Stomach smooth muscle (tissue), 2 donors: ENCODE results near the gene KL.

Experiments
- H3K27ac ChIP-seq: one replicate; pipeline ENCODE4 v1.7.0; 2013; ENCODE audit warnings: mild to moderate bottlenecking, low read length, inconsistent platforms
- H3K27me3 ChIP-seq, 2 donors: one replicate each; pipeline ENCODE4 v1.7.0; 2013; ENCODE audit warnings: low read length in 2 of 2; ENCODE audit not compliant: insufficient read depth in 2 of 2, control insufficient read depth in 1 of 2
- H3K36me3 ChIP-seq, 2 donors: one replicate each; pipeline ENCODE4 v1.7.0; 2013; ENCODE audit warnings: low read length in 2 of 2; ENCODE audit not compliant: control insufficient read depth in 2 of 2, insufficient read depth in 2 of 2
- H3K4me1 ChIP-seq: one replicate; pipeline ENCODE4 v1.7.0; 2013; ENCODE audit warnings: low read length; ENCODE audit not compliant: control insufficient read depth, insufficient read depth
- H3K4me3 ChIP-seq, 2 donors: one replicate each; pipeline ENCODE4 v1.7.0; 2013; ENCODE audit warnings: low read length in 2 of 2
- H3K9ac ChIP-seq, 2 donors: one replicate each; pipeline ENCODE4 v1.7.0; 2013; ENCODE audit warnings: low read length in 2 of 2, mild to moderate bottlenecking in 1 of 2
- H3K9me3 ChIP-seq, 2 donors: one replicate each; pipeline ENCODE4 v1.7.0; 2013; ENCODE audit warnings: low read length in 2 of 2; ENCODE audit not compliant: control insufficient read depth in 2 of 2
- donor health status: healthy.
- donor health status: Pancreatic carcinoma.

The KL gene

GRCh38 chr13:33099860-33100259 is 83.6 kb downstream of the KL start:
- Histone ChIP-seq H3K4me3 (no peak overlapping the region), H3K27ac (no peak overlapping the region), H3K27me3 (no peaks in the 10 kb centered on the region), H3K36me3 (peaks cover 8 to 15% of the 10 kb centered on the region in 2 donors), H3K4me1 (no peaks in the 10 kb centered on the region), H3K9me3 (no peaks in the 10 kb centered on the region), H3K9ac (no peak overlapping the region)

GRCh38 chr13:33100886-33101285 is 84.7 kb downstream of the KL start:
- Histone ChIP-seq H3K9ac (no peak overlapping the region), H3K4me1 (no peaks in the 10 kb centered on the region), H3K27ac (no peak overlapping the region)

GRCh38 chr13:33101835-33102234 is 85.6 kb downstream of the KL start:
- Histone ChIP-seq H3K27me3 (no peaks in the 10 kb centered on the region), H3K27ac (no peak overlapping the region), H3K9me3 (no peaks in the 10 kb centered on the region), H3K36me3 (peaks cover 24 to 25% of the 10 kb centered on the region in 2 donors), H3K9ac (no peak overlapping the region), H3K4me3 (no peak overlapping the region), H3K4me1 (peaks cover 5% of the 10 kb centered on the region)

More at GRCh38 chr13:33100886-33101285, 84.7 kb downstream of the KL start:
- Histone ChIP-seq H3K36me3 (peaks cover 18 to 22% of the 10 kb centered on the region in 2 donors), H3K4me3 (no peak overlapping the region), H3K27me3 (no peaks in the 10 kb centered on the region), H3K9me3 (no peaks in the 10 kb centered on the region)

DNA sequence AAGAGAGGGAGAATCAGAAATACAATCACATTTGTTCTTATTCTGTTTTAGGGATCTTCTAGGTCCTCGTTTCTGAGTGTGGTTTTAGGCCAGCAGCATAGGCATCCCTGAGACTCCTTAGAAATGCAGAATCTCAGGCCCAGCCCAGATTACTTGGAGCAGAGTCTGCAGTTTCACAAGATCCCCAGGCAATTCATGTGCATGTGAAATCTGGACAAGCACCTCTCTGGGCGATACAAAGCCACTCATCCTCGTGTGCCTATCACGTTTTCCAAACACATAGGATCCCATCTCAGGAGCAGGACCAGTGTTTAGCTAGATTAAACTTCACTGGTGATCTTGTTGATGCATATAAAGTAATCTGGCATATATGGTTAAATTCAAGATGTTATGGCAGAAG is 87.2 kb downstream of the KL start:
- Histone ChIP-seq H3K4me3 (no peak overlapping the region), H3K27me3 (no peaks in the 10 kb centered on the region), H3K4me1 (peaks cover 20% of the 10 kb centered on the region), H3K9ac (no peak overlapping the region), H3K9me3 (no peaks in the 10 kb centered on the region), H3K36me3 (peaks cover 25% of the 10 kb centered on the region in 2 donors), H3K27ac (no peak overlapping the region)

DNA sequence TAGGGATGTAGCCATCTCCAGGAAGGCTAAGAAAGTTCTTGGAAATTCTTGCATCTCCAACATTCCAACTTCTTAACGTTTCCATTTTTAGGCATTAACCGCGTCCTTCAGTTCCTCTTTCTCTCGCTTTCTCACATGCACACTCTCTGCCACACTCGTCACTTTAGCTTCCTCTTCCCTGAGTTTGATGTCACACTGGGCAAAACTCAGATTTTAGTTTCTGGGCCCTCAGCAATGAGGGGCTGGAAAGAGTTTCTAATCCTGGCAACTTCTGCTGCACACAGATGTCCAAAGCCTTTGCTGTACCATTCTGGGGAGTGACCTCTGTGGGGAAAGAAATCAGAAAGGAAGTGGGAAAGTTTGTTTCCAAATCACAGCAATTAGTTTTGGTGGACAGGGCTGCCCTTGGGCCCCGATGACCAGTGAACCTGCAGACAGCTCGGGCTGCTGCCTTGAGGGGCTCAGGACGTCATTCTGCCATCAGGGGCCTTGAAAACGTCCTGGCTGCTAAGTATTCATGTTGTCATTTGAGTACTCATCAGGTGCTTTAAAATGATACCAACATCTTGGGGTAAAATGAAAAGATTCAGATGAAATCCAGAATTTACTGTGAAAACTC is 89.3 kb downstream of the KL start:
- Histone ChIP-seq H3K9me3 (no peaks in the 10 kb centered on the region), H3K27me3 (no peaks in the 10 kb centered on the region), H3K27ac (peak overlapping the region; percentile 78), H3K4me3 (no peak overlapping the region), H3K36me3 (peaks cover 34 to 37% of the 10 kb centered on the region in 2 donors), H3K9ac (no peak overlapping the region), H3K4me1 (peaks cover 37% of the 10 kb centered on the region)

- Histone ChIP-seq H3K4me3 (no peak overlapping the region), H3K4me1 (peaks cover 50% of the 10 kb centered on the region), H3K27ac (peak overlapping the region; percentile 78), H3K9me3 (no peaks in the 10 kb centered on the region), H3K9ac (no peak overlapping the region), H3K27me3 (no peaks in the 10 kb centered on the region), H3K36me3 (peaks cover 36 to 38% of the 10 kb centered on the region in 2 donors)
Observed at GRCh38 chr13:33106656-33107360, 90.6 kb downstream of the KL start.

GRCh38 chr13:33107361-33107760 is 91.1 kb downstream of the KL start:
- H3K27ac ChIP-seq = peak overlapping the region; percentile 78
- H3K36me3 ChIP-seq = peaks cover 36 to 38% of the 10 kb centered on the region in 2 donors
- no peaks in the 10 kb centered on the region for H3K9me3 ChIP-seq
- no peak overlapping the region for H3K9ac ChIP-seq
- H3K4me3 ChIP-seq = peak overlapping the region in 1 of 2 donors; percentile 3
- H3K27me3 ChIP-seq = no peaks in the 10 kb centered on the region
- H3K4me1 ChIP-seq = peaks cover 54% of the 10 kb centered on the region

DNA sequence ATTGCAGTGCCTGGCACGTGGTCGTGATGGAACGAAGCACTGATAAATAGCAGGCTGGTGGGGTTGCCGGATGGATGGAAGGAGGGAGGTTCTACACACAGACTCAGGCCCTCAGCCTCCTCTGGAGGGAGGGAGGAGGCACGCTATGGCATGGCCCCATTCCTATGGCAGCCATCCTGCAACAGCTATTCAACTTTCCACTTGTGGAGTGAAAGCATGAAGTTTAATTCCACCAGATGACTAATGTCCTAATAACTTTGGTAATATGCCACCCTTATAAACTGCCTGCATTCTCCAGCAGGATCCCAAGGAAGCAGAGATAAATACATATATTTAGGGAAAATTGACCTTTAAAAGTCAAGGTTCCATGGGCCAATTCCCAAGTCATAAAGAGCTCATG is 92.4 kb downstream of the KL start:
- Histone ChIP-seq H3K36me3 (peaks cover 40% of the 10 kb centered on the region in 2 donors), H3K9ac (no peak overlapping the region), H3K4me1 (peaks cover 66% of the 10 kb centered on the region), H3K4me3 (no peak overlapping the region), H3K9me3 (no peaks in the 10 kb centered on the region), H3K27ac (peak overlapping the region; percentile 78), H3K27me3 (no peaks in the 10 kb centered on the region)

GRCh38 chr13:33109271-33109697 is 93.1 kb downstream of the KL start:
- Histone ChIP-seq H3K36me3 (peaks cover 39 to 45% of the 10 kb centered on the region in 2 donors), H3K9ac (peak overlapping the region; percentile 21 to 31), H3K4me1 (peaks cover 72% of the 10 kb centered on the region), H3K27ac (peak overlapping the region; percentile 78), H3K4me3 (no peak overlapping the region), H3K9me3 (no peaks in the 10 kb centered on the region), H3K27me3 (no peaks in the 10 kb centered on the region)

DNA sequence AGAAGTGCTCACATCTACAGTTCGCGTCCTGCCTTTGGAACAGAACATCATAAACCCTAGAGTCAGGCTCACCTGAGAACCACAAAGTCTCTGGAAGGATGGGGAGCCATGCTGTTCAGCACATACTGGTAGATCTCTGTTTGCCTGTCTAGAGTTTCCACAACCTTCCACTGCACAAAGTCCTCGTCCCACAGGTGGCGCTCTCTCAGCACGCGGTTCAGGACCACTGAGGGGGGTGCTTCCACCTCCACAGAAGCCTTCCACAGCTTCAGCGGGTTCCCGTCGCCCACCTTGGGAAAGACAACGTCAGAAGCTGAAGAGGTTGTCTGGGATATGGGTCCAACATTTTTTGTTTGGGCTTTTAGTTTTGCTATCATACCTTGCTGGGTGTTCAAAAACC is 93.6 kb downstream of the KL start:
- no peak overlapping the region for H3K4me3 ChIP-seq
- H3K36me3 ChIP-seq = peaks cover 36 to 44% of the 10 kb centered on the region in 2 donors
- H3K27me3 ChIP-seq = no peaks in the 10 kb centered on the region
- H3K9me3 ChIP-seq = no peaks in the 10 kb centered on the region
- peaks cover 72% of the 10 kb centered on the region for H3K4me1 ChIP-seq
- peak overlapping the region; percentile 78 for H3K27ac ChIP-seq
- peak overlapping the region in 1 of 2 donors; percentile 31 for H3K9ac ChIP-seq

GRCh38 chr13:33110386-33110712 is 94.1 kb downstream of the KL start:
- H3K9me3 ChIP-seq = no peaks in the 10 kb centered on the region
- no peak overlapping the region for H3K4me3 ChIP-seq
- H3K9ac ChIP-seq = no peak overlapping the region
- no peaks in the 10 kb centered on the region for H3K27me3 ChIP-seq
- peak overlapping the region; percentile 78 for H3K27ac ChIP-seq
- peaks cover 38 to 41% of the 10 kb centered on the region in 2 donors for H3K36me3 ChIP-seq
- peaks cover 72% of the 10 kb centered on the region for H3K4me1 ChIP-seq
